CD4-positive, alpha-beta T cell treated with Interleukin-4 for 1 hour (primary cell): ENCODE results near the gene WDR20.
"Not testable (repeated sequence)": the region's sequence is repeated elsewhere in the genome, so short reads cannot be mapped to it uniquely, and the experiment has no call there.

ENCODE experiments used
- DNase-seq, 2 donors: peaks; one replicate each; pipeline ENCODE4 v3.0.0-alpha.2; 2020 to 2022

WDR20 gene

DNA sequence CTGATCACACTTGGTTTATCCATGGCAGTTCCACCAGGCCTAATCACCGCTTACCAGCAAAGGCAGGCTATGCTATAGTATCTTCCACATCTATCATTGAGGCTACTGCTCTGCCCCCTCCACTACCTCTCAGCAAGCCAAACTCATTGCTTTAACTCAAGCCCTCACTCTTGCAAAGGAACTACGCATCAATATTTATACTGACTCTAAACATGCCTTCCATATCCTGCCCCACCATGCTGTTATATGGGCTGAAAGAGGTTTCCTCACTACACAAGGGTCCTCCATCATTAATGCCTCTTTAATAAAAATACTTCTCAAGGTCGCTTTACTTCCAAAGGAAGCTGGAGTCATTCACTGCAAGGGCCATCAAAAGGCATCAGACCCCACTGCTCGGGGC is 104.1 kb downstream of the WDR20 start:
- not testable (repeated sequence) for DNase-seq

GRCh38 chr14:102246071-102246470 is 106.4 kb downstream of the WDR20 start:
- DNase-seq: no peak

- no peak for DNase-seq
Observed at GRCh38 chr14:102248121-102248520, 108.4 kb downstream of the WDR20 start.

DNA sequence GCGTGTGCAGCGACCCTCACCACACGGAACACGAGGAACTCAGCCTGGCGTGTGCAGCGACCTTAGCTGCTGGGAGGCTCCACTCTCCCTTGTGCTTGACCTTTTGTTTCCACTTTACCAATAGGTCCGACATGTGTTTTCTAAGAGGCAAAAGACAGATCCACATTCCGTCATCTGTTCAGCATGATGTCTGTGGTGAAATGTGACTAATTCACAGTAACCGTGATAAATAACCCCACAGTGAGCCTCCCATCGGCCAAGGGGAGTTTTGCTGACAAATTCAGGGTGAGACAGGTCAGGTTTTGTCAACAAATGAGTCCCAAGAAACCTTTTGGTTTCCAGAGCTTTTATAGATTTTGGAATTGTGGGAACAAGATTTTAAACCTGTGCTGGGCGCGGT is 109.3 kb downstream of the WDR20 start:
- no peak for DNase-seq

- DNase-seq: no peak
Observed at GRCh38 chr14:102249981-102250380, 110.3 kb downstream of the WDR20 start.

GRCh38 chr14:102250636-102251035 is 110.9 kb downstream of the WDR20 start:
- DNase-seq: no peak

GRCh38 chr14:102251161-102251560 is 111.5 kb downstream of the WDR20 start:
- DNase-seq: no peak

GRCh38 chr14:102252834-102253801 is 113.4 kb downstream of the WDR20 start:
- DNase-seq: no peak

DNA sequence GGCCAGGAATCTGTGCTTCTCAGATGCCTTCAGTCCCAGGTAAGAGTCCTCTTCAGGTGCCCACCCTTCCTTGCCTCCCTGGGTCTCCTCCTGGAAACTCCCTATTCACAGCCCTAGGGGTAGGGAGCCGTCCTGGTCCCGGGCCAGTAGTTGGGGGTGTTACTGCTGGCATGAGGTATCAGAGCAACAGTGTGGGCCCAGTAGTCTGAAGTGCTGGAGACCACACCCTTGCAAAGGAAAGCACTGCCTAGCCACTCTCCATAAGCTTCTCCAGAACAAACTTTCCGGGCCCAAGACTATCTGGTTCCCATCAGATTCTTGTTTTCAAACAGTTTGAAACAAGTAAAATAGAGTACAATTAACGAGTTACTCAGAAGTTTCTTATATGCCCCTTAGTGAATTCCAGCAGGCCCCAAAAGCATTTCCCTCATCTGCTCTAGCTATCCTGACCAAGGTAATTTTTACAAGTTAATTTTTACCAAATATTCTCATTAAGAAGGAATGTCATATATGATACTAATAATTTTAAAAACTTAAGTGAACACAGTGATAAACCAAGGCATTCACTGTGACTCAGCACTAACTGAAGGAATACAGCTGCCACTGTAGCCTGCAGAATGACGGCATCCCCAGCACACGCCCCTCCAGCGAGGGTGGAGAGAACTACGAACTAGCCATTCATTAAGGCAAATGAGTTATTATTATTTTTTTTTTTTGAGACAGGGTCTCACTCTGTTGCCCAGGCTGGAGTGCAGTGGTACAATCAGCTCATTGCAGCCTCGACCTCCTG is 115.9 kb downstream of the WDR20 start:
- DNase-seq: no peak

DNA sequence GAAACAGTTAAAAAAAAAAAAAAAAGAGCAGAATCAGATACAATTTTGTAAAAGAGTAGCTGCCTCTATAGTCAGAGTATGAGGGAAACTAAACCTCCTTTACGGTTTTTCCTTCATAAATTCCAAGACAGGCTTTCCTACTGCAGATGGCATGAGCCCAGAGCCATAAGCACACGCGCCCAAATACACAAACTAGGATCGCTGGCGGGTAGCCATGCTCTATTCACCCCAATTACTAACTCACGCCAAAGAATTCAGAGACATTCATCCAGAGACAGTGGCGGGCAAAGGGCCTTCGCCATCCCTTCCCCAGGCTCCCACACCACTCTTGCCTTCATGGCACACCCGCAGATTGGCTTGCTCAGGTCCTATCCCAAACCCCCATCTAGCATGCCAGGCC is 117.0 kb downstream of the WDR20 start:
- no peak for DNase-seq

DNA sequence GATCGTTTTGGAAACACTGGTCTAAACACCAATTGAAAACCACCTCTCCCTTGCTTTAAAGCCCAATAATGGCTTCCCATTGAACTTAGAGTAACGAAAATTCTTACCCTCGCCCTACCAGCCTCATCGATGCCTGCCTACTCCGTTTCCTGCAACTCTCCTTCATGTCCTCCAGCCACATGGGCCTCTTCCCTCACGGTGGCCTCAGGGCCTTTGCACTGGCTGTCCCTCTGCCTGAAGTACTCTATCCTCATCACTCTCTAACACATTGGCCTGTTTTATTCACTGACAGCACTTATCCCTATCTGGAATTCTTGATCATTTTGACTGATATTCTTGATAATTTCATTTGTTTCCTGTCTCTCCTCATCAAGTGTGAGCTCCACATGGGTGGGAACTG is 118.4 kb downstream of the WDR20 start:
- no peak for DNase-seq
